Smooth muscle cell (in vitro differentiated cells): Measurements from ENCODE around the gene CLEC2A. TPM values are rescaled to one million over a fixed set of nuclear protein-coding genes. Genes with fewer than 3 reads are reported as not detected.
A peak's percentile ranks its signal among the peaks of the same experiment; 100 is the strongest.

Experiments
- DNase-seq: peaks from one replicate; lab custom pipeline; 2025; ENCODE audit not compliant: unreplicated experiment; lab: John Stamatoyannopoulos, UW
- H2AFZ ChIP-seq: fragments of 200-600 bp; sonication (generic); 2 replicates; pipeline ENCODE4 v1.6.0; 2016; ENCODE audit warnings: antibody characterized with exemption, low read depth, mild to moderate bottlenecking
- H3F3A ChIP-seq: fragments of 200-600 bp; sonication (generic); 2 replicates; pipeline ENCODE4 v1.6.0; 2017; ENCODE audit warnings: antibody characterized with exemption, low read depth
- H3K27ac ChIP-seq: fragments of 200-600 bp; sonication (generic); 2 replicates; pipeline ENCODE4 v1.5.1; 2016; ENCODE audit warnings: low read depth, mild to moderate bottlenecking
- H3K27me3 ChIP-seq: fragments of 200-600 bp; sonication (generic); 2 replicates; pipeline ENCODE4 v1.6.1; 2016; ENCODE audit warnings: low read depth, mild to moderate bottlenecking
- H3K36me3 ChIP-seq: fragments of 200-600 bp; sonication (generic); 2 replicates; pipeline ENCODE4 v1.5.1; 2016; ENCODE audit warnings: low read depth
- H3K4me1 ChIP-seq: fragments of 200-600 bp; sonication (generic); 2 replicates; pipeline ENCODE4 v1.5.1; 2016; ENCODE audit warnings: low read depth
- H3K4me2 ChIP-seq: fragments of 200-600 bp; sonication (generic); 2 replicates; pipeline ENCODE4 v1.6.0; 2016; ENCODE audit warnings: mild to moderate bottlenecking
- H3K4me3 ChIP-seq: fragments of 200-600 bp; sonication (generic); 2 replicates; pipeline ENCODE4 v1.5.1; 2016; ENCODE audit warnings: mild to moderate bottlenecking
- H3K79me2 ChIP-seq: fragments of 200-600 bp; sonication (generic); 2 replicates; pipeline ENCODE4 v1.6.0; 2016; ENCODE audit warnings: low read depth, mild to moderate bottlenecking
- H3K9ac ChIP-seq: fragments of 200-600 bp; sonication (generic); 2 replicates; pipeline ENCODE4 v1.6.0; 2016; ENCODE audit warnings: low read depth
- H3K9me3 ChIP-seq: fragments of 200-600 bp; sonication (generic); replicated peaks from 2 replicates; pipeline ENCODE4 v1.5.1; 2016; ENCODE audit warnings: low read depth
- H4K20me1 ChIP-seq: fragments of 200-600 bp; sonication (generic); 2 replicates; pipeline ENCODE4 v1.6.0; 2016; ENCODE audit warnings: low read depth
- CTCF ChIP-seq: fragments of 200-600 bp; sonication (generic); IDR thresholded peaks from 2 replicates; pipeline ENCODE4 v1.5.1; 2017; ENCODE audit warnings: borderline replicate concordance, mild to moderate bottlenecking, antibody characterized with exemption; ENCODE audit not compliant: insufficient read depth, poor library complexity, severe bottlenecking
- WGBS: methylation state at CpG from one replicate; pipeline ENCODE4 v1.1.7; 2016; ENCODE audit warnings: low lambda C conversion rate; 5-methylcytosine and 5-hydroxymethylcytosine counted together
- polyA plus RNA-seq: library from polyadenylated mRNA; unstranded; fragments of >200 nt; fragmentation: Nextera tagmentation; extraction: Ambion mirVana; gene quantifications from 2 replicates; pipeline ENCODE4 v1.2.1, GENCODE V29; 2016
- total RNA-seq: library from RNA; depleted of rRNA; stranded (reverse); fragments of >200 nt; gene quantifications from 2 replicates; pipeline ENCODE4 v1.2.3, GENCODE V29; 2014

CLEC2A gene
- total and polyA plus RNA-seq, 2 experiments from 2014 or later: 0.67 TPM; not detected in 1

GRCh38 chr12:9897535-9897934 is 34.6 kb downstream of the CLEC2A start:
- H3K36me3 ChIP-seq: no peaks in the 10 kb centered on the region
- no peaks in the 10 kb centered on the region for H3F3A ChIP-seq
- 89% methylated on average over 6 of the region's 6 CpGs for WGBS
- H3K27me3 ChIP-seq: no peaks in the 10 kb centered on the region
- H3K9me3 ChIP-seq: no peaks in the 10 kb centered on the region
- no peak overlapping the region for H3K27ac ChIP-seq
- H3K4me2 ChIP-seq: no peak overlapping the region
- H4K20me1 ChIP-seq: peaks cover 65% of the 10 kb centered on the region
- H3K79me2 ChIP-seq: no peaks in the 10 kb centered on the region
- DNase-seq: no peak
- H3K9ac ChIP-seq: no peak overlapping the region
- H3K4me1 ChIP-seq: peaks cover 15% of the 10 kb centered on the region
- no peak for TF ChIP-seq CTCF
- no peak overlapping the region for H3K4me3 ChIP-seq
- no peak overlapping the region for H2AFZ ChIP-seq

- Histone ChIP-seq H3K4me3 (no peak overlapping the region), H3K9me3 (no peaks in the 10 kb centered on the region), H3K27ac (no peak overlapping the region), H3K79me2 (no peaks in the 10 kb centered on the region), H2AFZ (peak overlapping the region; percentile 6), H3F3A (no peaks in the 10 kb centered on the region), H3K27me3 (no peaks in the 10 kb centered on the region), H3K4me2 (no peak overlapping the region), H3K9ac (no peak overlapping the region), H3K4me1 (no peaks in the 10 kb centered on the region), H3K36me3 (no peaks in the 10 kb centered on the region), H4K20me1 (peaks cover 63% of the 10 kb centered on the region)
- 66% methylated on average over 6 of the region's 6 CpGs for WGBS
- no peak for TF ChIP-seq CTCF
- DNase-seq: no peak
These were observed 36.8 kb downstream of the CLEC2A start for GRCh38 chr12:9895215-9895971.

- Histone ChIP-seq H3K4me2 (no peak overlapping the region), H3K27me3 (no peaks in the 10 kb centered on the region), H3K4me3 (no peak overlapping the region), H2AFZ (no peak overlapping the region), H4K20me1 (peaks cover 19% of the 10 kb centered on the region), H3K9ac (no peak overlapping the region), H3K36me3 (no peaks in the 10 kb centered on the region), H3K27ac (no peak overlapping the region), H3K79me2 (no peaks in the 10 kb centered on the region), H3K4me1 (no peaks in the 10 kb centered on the region), H3F3A (no peaks in the 10 kb centered on the region), H3K9me3 (no peaks in the 10 kb centered on the region)
- WGBS: 74% methylated on average over 4 of the region's 4 CpGs
- TF ChIP-seq CTCF: no peak
- no peak for DNase-seq
These were observed 43.4 kb downstream of the CLEC2A start for GRCh38 chr12:9888665-9889273.
